ENCODE results near the gene DSCAM.

The DSCAM gene

GRCh38 chr21:40377135-40377534 lies 469.8 kb downstream of the DSCAM start:
- H3K36me3 Mint-ChIP-seq (ENCODE audit: low read depth), result no peaks in the 10 kb centered on the region
- H3K27me3 Mint-ChIP-seq, result peaks cover 3% of the 10 kb centered on the region
- H3K9me3 Mint-ChIP-seq, result peaks cover 12% of the 10 kb centered on the region
- no peaks in the 10 kb centered on the region for H3K4me1 Mint-ChIP-seq (ENCODE audit: low read depth)
- no peak overlapping the region for H3K4me3 Mint-ChIP-seq
- no peak overlapping the region for H3K27ac Mint-ChIP-seq

DNA sequence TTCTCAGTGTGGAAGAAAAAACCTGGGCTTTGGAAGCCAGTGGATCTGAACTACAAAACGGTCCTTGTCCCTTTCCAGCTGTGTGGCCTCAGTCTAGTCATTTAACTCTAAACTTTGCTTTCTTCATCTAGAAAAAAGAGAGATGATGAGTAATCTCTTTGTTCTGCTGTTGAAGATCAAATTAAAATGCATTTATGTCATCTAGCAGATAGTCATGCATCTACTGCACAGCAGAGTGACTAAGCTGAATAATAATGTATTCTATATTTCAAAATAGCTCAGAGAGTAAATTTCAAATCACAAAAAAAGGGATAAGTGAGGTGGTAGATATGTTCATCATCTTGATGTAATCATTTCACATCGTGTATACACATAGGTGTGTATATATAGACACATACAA lies 473.2 kb downstream of the DSCAM start:
- Mint-ChIP-seq H3K9me3 (peaks cover 3% of the 10 kb centered on the region), H3K36me3 (ENCODE audit: low read depth) (no peaks in the 10 kb centered on the region), H3K4me3 (no peak overlapping the region), H3K4me1 (ENCODE audit: low read depth) (no peaks in the 10 kb centered on the region), H3K27ac (no peak overlapping the region), H3K27me3 (no peaks in the 10 kb centered on the region)

DNA sequence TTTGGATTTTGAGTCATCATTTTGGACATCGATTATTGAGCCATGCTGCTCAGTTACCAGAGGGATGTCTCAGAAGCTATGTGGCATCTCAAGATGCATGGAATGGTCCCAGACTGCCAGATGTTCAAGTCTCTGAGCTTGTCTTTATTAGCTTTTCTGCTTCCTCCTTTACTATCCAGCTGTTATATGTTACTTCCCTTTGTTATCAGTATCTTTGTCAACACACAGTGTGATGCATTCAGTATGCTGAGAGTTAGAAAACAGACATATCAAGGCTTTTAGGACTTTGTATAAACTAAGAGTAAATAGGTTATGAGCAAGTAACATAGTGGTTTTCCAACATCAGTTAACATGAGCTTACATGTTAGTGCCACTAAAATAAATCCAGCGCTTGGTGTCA lies 474.5 kb downstream of the DSCAM start:
- Mint-ChIP-seq H3K9me3 (peaks cover 13% of the 10 kb centered on the region), H3K27me3 (no peaks in the 10 kb centered on the region), H3K36me3 (ENCODE audit: low read depth) (no peaks in the 10 kb centered on the region), H3K4me1 (ENCODE audit: low read depth) (no peaks in the 10 kb centered on the region), H3K27ac (no peak overlapping the region), H3K4me3 (no peak overlapping the region)

DNA sequence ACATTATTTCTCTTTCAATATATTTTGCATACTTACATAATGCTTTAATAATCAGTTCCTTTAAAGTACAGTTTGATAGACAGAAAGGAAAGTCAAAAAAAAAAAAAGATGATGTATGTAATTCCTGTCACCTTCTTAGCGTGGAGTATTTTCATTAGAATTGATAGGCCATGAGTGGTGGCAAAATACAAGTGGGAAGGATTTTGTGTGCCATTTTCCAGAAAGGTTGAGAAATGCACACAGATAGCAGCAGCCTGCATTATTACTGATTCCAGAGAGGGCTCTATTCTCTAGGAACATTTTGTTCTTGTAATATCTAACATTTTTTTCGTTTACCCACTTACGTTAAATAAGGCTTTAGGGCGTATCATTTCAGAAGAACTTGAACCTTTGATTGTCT lies 475.6 kb downstream of the DSCAM start:
- Mint-ChIP-seq H3K36me3 (ENCODE audit: low read depth) (no peaks in the 10 kb centered on the region), H3K4me1 (ENCODE audit: low read depth) (no peaks in the 10 kb centered on the region), H3K27me3 (no peaks in the 10 kb centered on the region), H3K4me3 (no peak overlapping the region), H3K27ac (no peak overlapping the region), H3K9me3 (peaks cover 13% of the 10 kb centered on the region)

DNA sequence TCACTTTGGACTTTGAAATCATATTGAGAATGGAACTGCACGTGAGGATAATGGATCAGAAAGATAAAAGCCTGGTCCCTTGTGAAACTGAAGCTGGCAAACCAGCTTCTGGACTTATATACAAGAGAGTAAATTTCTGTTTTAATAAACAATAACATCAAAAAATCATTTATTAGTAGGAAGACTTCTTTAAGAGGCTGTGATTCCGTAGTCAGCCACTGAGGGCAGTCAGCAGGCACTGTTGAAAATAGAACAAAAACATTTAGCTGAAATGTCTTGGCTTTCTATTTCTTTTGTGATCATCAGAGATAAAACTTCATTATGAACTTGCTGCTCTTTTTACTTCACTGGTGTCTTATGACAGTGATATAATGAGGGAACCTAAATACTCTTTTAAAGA lies 490.3 kb downstream of the DSCAM start:
- no peaks in the 10 kb centered on the region for H3K36me3 Mint-ChIP-seq (ENCODE audit: low read depth)
- H3K27ac Mint-ChIP-seq, result no peak overlapping the region
- H3K27me3 Mint-ChIP-seq, result peaks cover 5% of the 10 kb centered on the region
- no peaks in the 10 kb centered on the region for H3K4me1 Mint-ChIP-seq (ENCODE audit: low read depth)
- no peak overlapping the region for H3K4me3 Mint-ChIP-seq
- H3K9me3 Mint-ChIP-seq, result peaks cover 8% of the 10 kb centered on the region

GRCh38 chr21:40355076-40355475 lies 491.9 kb downstream of the DSCAM start:
- Mint-ChIP-seq H3K36me3 (ENCODE audit: low read depth) (no peaks in the 10 kb centered on the region), H3K4me3 (no peak overlapping the region), H3K27me3 (peaks cover 5% of the 10 kb centered on the region), H3K9me3 (peaks cover 13% of the 10 kb centered on the region), H3K27ac (no peak overlapping the region), H3K4me1 (ENCODE audit: low read depth) (no peaks in the 10 kb centered on the region)

GRCh38 chr21:40351006-40351405 lies 496.0 kb downstream of the DSCAM start:
- no peak overlapping the region for H3K4me3 Mint-ChIP-seq
- H3K27ac Mint-ChIP-seq, result no peak overlapping the region
- no peaks in the 10 kb centered on the region for H3K36me3 Mint-ChIP-seq (ENCODE audit: low read depth)
- peaks cover 5% of the 10 kb centered on the region for H3K27me3 Mint-ChIP-seq
- H3K9me3 Mint-ChIP-seq, result peaks cover 9% of the 10 kb centered on the region
- no peaks in the 10 kb centered on the region for H3K4me1 Mint-ChIP-seq (ENCODE audit: low read depth)

DNA sequence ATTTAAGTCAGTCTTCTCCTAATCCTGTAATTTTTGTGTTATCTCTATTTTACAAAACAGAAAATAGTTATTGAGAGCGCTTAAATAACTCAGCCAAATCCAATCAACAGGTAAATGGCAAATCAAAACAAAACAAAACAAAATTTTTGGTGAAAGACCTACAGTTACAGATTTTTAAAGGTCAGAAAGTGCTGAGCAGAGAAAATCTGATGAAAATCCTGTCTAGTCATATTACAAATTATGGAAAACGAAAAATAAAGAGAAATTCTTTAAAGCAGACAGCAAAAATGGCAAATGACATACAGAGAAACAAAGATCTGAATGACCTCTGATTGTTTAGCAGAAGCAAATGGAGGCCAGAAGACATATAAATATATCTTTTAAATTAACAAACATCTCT lies 497.4 kb downstream of the DSCAM start:
- Mint-ChIP-seq H3K36me3 (ENCODE audit: low read depth) (no peaks in the 10 kb centered on the region), H3K4me3 (no peak overlapping the region), H3K9me3 (peaks cover 9% of the 10 kb centered on the region), H3K4me1 (ENCODE audit: low read depth) (no peaks in the 10 kb centered on the region), H3K27me3 (peaks cover 4% of the 10 kb centered on the region), H3K27ac (no peak overlapping the region)

DNA sequence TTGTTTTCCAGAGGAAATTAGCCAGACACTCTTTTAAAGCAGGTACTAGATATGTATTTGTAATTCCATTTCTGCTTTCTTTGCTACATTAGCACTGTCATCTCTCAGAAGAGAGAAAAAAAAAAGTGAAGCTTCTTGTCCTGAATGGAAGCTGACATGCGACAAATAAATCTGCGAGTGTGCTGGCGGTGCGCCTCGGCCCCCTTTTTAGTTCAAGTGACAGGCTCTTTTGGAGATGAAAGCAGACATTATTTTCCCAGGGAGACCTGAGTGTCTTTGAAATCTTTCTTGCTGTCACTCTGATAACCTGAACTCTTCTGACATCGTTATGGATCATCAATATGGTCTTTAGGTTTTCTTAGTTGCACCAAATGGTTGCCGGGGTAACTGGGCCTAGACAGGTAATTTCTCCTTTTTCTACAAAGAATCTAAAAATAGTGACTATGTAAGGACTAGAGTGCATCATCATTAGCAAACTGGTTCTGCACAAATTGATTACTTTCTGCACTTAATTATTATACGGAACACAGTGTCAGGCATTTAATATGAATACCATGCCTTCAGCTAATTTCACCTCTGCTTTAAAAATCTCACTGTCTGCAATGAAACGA lies 501.1 kb downstream of the DSCAM start:
- Mint-ChIP-seq H3K4me3 (no peak overlapping the region), H3K4me1 (ENCODE audit: low read depth) (no peaks in the 10 kb centered on the region), H3K9me3 (peaks cover 4% of the 10 kb centered on the region), H3K36me3 (ENCODE audit: low read depth) (no peaks in the 10 kb centered on the region), H3K27ac (no peak overlapping the region), H3K27me3 (peaks cover 4% of the 10 kb centered on the region)

GRCh38 chr21:40340357-40340756 lies 506.6 kb downstream of the DSCAM start:
- Mint-ChIP-seq H3K36me3 (ENCODE audit: low read depth) (no peaks in the 10 kb centered on the region), H3K4me1 (ENCODE audit: low read depth) (no peaks in the 10 kb centered on the region), H3K9me3 (peaks cover 8% of the 10 kb centered on the region), H3K4me3 (no peak overlapping the region), H3K27ac (no peak overlapping the region), H3K27me3 (peaks cover 4% of the 10 kb centered on the region)

- Mint-ChIP-seq H3K4me1 (ENCODE audit: low read depth) (no peaks in the 10 kb centered on the region), H3K27me3 (no peaks in the 10 kb centered on the region), H3K9me3 (peaks cover 4% of the 10 kb centered on the region), H3K36me3 (ENCODE audit: low read depth) (no peaks in the 10 kb centered on the region), H3K4me3 (no peak overlapping the region), H3K27ac (no peak overlapping the region)
Measured at GRCh38 chr21:40339050-40339449, 507.9 kb downstream of the DSCAM start.

- no peaks in the 10 kb centered on the region for H3K4me1 Mint-ChIP-seq (ENCODE audit: low read depth)
- H3K36me3 Mint-ChIP-seq (ENCODE audit: low read depth), result no peaks in the 10 kb centered on the region
- H3K27me3 Mint-ChIP-seq, result no peaks in the 10 kb centered on the region
- no peak overlapping the region for H3K27ac Mint-ChIP-seq
- H3K9me3 Mint-ChIP-seq, result peaks cover 4% of the 10 kb centered on the region
- H3K4me3 Mint-ChIP-seq, result no peak overlapping the region
Measured at GRCh38 chr21:40337981-40338380, 509.0 kb downstream of the DSCAM start.

GRCh38 chr21:40335704-40336103 lies 511.3 kb downstream of the DSCAM start:
- Mint-ChIP-seq H3K27me3 (no peaks in the 10 kb centered on the region), H3K27ac (no peak overlapping the region), H3K36me3 (ENCODE audit: low read depth) (no peaks in the 10 kb centered on the region), H3K4me1 (ENCODE audit: low read depth) (no peaks in the 10 kb centered on the region), H3K9me3 (peaks cover 4% of the 10 kb centered on the region), H3K4me3 (no peak overlapping the region)

DNA sequence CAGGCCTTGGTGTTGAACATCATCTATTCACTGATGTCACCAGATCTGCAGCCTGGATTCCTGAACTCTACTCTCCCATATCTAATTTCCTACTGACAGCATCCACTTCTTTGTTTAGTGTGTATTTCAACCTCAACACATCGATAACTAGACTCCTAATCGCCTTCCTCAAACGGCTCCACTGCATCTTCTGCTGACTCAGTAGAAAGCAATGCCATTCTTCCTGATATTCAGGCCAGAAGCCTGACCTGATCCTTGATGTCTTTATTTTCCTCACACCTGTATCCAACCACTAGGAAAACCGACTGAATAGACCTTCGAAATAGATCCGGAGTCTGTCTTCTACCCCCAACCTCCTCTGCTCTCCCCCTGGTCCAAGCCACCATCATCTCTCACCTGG lies 512.8 kb downstream of the DSCAM start:
- H3K27me3 Mint-ChIP-seq, result no peaks in the 10 kb centered on the region
- H3K36me3 Mint-ChIP-seq (ENCODE audit: low read depth), result no peaks in the 10 kb centered on the region
- H3K4me1 Mint-ChIP-seq (ENCODE audit: low read depth), result no peaks in the 10 kb centered on the region
- H3K9me3 Mint-ChIP-seq, result peaks cover 4% of the 10 kb centered on the region
- H3K27ac Mint-ChIP-seq, result no peak overlapping the region
- H3K4me3 Mint-ChIP-seq, result no peak overlapping the region

DNA sequence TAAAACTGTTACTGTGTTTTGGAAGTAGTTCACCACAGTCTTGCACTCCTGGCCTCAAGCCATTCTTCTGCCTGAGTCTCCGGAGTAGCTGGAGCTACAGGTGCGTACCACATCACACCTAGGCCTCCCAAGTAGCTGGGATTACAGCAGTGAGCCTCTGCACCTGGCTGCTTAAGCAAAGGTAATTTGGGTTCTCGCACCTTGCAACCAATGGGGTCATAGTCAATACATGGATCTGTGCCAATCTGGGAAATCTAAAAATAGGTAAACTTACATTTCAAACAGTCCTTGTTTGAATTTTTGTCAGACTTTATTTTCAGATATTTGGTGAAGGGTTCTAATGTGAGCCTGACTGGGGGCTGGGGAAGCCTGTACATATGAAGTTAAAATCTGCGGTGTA lies 513.2 kb downstream of the DSCAM start:
- no peaks in the 10 kb centered on the region for H3K27me3 Mint-ChIP-seq
- no peak overlapping the region for H3K4me3 Mint-ChIP-seq
- no peaks in the 10 kb centered on the region for H3K36me3 Mint-ChIP-seq (ENCODE audit: low read depth)
- H3K9me3 Mint-ChIP-seq, result peaks cover 3% of the 10 kb centered on the region
- H3K27ac Mint-ChIP-seq, result no peak overlapping the region
- H3K4me1 Mint-ChIP-seq (ENCODE audit: low read depth), result no peaks in the 10 kb centered on the region

DNA sequence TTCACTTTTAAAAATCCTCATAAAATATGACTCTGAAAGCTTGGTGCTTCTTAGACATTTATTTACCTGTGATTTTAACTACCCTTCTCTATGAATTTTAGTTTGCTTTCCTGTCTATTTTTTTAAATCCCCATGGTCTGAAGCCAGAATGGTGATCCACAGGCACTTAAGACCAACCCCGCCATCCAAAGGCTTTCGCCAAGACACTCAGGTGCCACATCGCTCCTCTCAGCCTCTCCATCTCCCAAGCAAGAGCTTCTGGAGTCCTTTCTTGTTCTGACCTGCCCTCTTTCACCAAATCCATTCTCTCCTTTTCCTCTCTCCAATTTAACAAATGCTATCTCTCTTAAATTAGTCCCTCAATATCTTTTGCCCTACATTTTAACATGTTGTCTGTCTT lies 515.2 kb downstream of the DSCAM start:
- Mint-ChIP-seq H3K4me1 (ENCODE audit: low read depth) (no peaks in the 10 kb centered on the region), H3K27ac (no peak overlapping the region), H3K4me3 (no peak overlapping the region), H3K27me3 (no peaks in the 10 kb centered on the region), H3K9me3 (peaks cover 7% of the 10 kb centered on the region), H3K36me3 (ENCODE audit: low read depth) (no peaks in the 10 kb centered on the region)

Measured in stimulated activated naive CD8-positive, alpha-beta T cell treated with anti-CD3 and anti-CD28 coated beads, Interleukin-15, Interleukin-2, amounts not matched to agents 100 ng/mL and 50 ng/mL, for 24 hours (primary cell).